Measurements from ENCODE around the gene TBPL1. TPM values are rescaled to one million over a fixed set of nuclear protein-coding genes. Genes with fewer than 3 reads are reported as not detected.

The TBPL1 gene
- total and polyA plus RNA-seq, 10 of the 15 experiments (the other 5 are each of a cell fraction or from before 2014, with no cell fraction given), result 34.6 to 71.2 (median 43.0) TPM

DNA sequence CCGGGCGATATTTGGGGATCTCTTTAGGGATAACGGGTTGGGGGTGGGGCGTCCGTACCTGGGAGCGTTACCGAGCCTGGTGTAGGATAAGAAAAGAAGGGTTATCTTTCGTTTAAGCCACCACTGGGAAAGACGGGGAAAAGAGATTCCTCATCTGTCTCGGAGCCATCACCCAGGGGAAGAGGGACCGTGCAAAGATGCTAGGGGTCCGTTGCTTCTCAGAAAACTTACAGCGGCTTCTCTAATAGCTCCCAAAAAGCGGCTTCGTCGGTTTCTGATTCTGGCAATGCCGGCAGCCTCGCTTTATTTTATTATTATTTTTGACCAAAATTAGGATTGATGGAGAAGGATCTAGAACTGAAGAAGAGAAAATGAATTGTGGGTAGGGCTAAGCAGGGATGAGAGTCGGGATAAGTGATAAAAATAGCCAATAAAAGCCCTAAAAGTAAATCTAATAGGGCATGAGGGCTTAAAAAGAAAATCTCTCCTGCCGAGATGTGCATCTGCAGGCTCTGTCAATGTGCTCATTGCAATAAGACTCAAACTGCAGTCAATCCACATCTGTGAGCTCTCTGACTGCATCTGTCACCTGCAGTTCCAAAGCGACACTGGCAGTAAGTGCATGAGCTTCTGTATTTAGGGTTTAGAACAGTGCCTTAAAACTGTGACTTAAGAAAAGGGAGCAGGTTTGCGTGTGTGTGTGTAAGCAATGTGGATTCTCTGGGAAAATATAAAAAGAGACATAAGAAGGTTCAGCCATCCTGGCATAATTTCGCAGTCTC lies 801 bp downstream of the TBPL1 start:
- H3K36me3 ChIP-seq (ENCODE audit: control insufficient read depth in 2 of 2, insufficient read depth in 2 of 2, low read length in 1 of 2), result no peaks in the 10 kb centered on the region
- H3K9ac ChIP-seq (ENCODE audit: control insufficient read depth, insufficient read depth, low read length), result peak overlapping the region; percentile 74
- POLR2A ChIA-PET, result interaction anchor here (0.6 to 2.4 kb wide), 6 partner anchors 8 to 19 kb away, joined by 3 to 8 read pairs (median 4); no protein-coding TSS in a partner anchor
- SMC1A ChIA-PET (ENCODE audit: uncharacterized antibody, unreplicated experiment), result interaction anchor here (0.6 to 3.5 kb wide), 8 partner anchors 9 to 1138 kb away, joined by 3 to 32 read pairs (median 4); no protein-coding TSS in a partner anchor
- in situ Hi-C loops (cut with MboI) (loop anchor here (25.0 kb wide), 1 partner anchor 1483 kb away; no protein-coding TSS in a partner anchor), intact Hi-C loops (cut with micrococcal nuclease; ENCODE audit: unreplicated experiment) (loop anchor here (2.0 to 10.0 kb wide), 5 partner anchors 19 to 1439 kb away; partner anchors contain the start of genes RPS12 and STX7)
- TSS peak; percentile 54 for BruUV-seq (replicated peaks)
- RAD21 ChIA-PET (ENCODE audit: unreplicated experiment), result interaction anchor here (0.8 to 1.2 kb wide), 4 partner anchors 9 to 30 kb away, joined by 3 read pairs; no protein-coding TSS in a partner anchor
- TF ChIP-seq MEF2A (IDR thresholded peaks at IDR 0.05; ENCODE audit: insufficient read depth, low read depth, low read length) (no peak), IRF3 (IDR thresholded peaks at IDR 0.05) (no peak), TCF7 (IDR thresholded peaks at IDR 0.05; ENCODE audit: borderline replicate concordance) (no peak), TBL1XR1 (IDR thresholded peaks at IDR 0.05; ENCODE audit: low read depth, low read length) (no peak), ATF7 (IDR thresholded peaks at IDR 0.05; ENCODE audit: low read depth) (no peak), FOXM1 (IDR thresholded peaks at IDR 0.05; ENCODE audit: low read depth, low read length) (no peak), JUNB (IDR thresholded peaks at IDR 0.05) (no peak), RCOR1 (conservative IDR thresholded peaks at IDR 0.05; ENCODE audit: low read depth, low read length) (no peak), CEBPZ (IDR thresholded peaks at IDR 0.05; ENCODE audit: low read depth, low read length) (no peak), POLR2AphosphoS5 (IDR thresholded peaks at IDR 0.05; ENCODE audit: low read length) (no peak), EGR1 (IDR thresholded peaks at IDR 0.05; ENCODE audit: borderline replicate concordance in 1 of 2, low read depth in 2 of 2, low read length in 2 of 2) (no peak), ZNF622 (IDR thresholded peaks at IDR 0.05) (no peak), SMARCA5 (IDR thresholded peaks at IDR 0.05) (no peak)
- CTCF ChIA-PET, result interaction anchor here (1.3 to 3.2 kb wide), 7 partner anchors 9 to 110 kb away, joined by 4 to 12 read pairs (median 11); no protein-coding TSS in a partner anchor
- H3K79me2 ChIP-seq (ENCODE audit: control insufficient read depth, insufficient read depth, low read length), result peaks cover 58% of the 10 kb centered on the region
- 8% methylated on average over 21 of the region's 23 CpGs for WGBS (ENCODE audit: insufficient coverage, insufficient replicate concordance, low lambda C conversion rate, missing lambda C conversion rate)
- no peak for FAIRE-seq
- peaks cover 11% of the 10 kb centered on the region for H3K4me1 ChIP-seq (ENCODE audit: control insufficient read depth, insufficient read depth, low read length)
- peak overlapping the region; percentile 87 for H2AFZ ChIP-seq (ENCODE audit: control insufficient read depth, low read depth, low read length)
- H3K4me3 ChIP-seq, result peak overlapping the region; percentile 88
- H3K9me3 ChIP-seq (replicated peaks; ENCODE audit: control insufficient read depth, insufficient read depth, low read length), result no peaks in the 10 kb centered on the region
- no peaks in the 10 kb centered on the region for H3K27me3 ChIP-seq (replicated peaks in 1 of 2; ENCODE audit: control insufficient read depth in 2 of 2, insufficient read depth in 2 of 2, low read length in 1 of 2)
- ATAC-seq, result peak; percentile 16
- DNase-seq (ENCODE audit: low read depth, low spot score), result no peak
- H3K4me2 ChIP-seq (ENCODE audit: control insufficient read depth, insufficient read depth), result peak overlapping the region; percentile 92
- no peaks in the 10 kb centered on the region for H4K20me1 ChIP-seq (ENCODE audit: control insufficient read depth, insufficient read depth)
- H3K27ac ChIP-seq (ENCODE audit: control insufficient read depth, insufficient read depth), result peak overlapping the region; percentile 68
